ENCODE results near the gene OR52M1. TPM values are rescaled to one million over a fixed set of nuclear protein-coding genes. Genes with fewer than 3 reads are reported as not detected.

OR52M1 gene
- total RNA-seq, 1 donor from 2014 or later: not detected

GRCh38 chr11:4565371-4565770, 20.4 kb downstream of the OR52M1 start:
- no peak for DNase-seq (ENCODE audit: low read depth)

GRCh38 chr11:4569075-4569474, 24.1 kb downstream of the OR52M1 start:
- DNase-seq (ENCODE audit: low read depth): no peak

GRCh38 chr11:4576880-4577279, 31.9 kb downstream of the OR52M1 start:
- DNase-seq (ENCODE audit: low read depth): no peak

- no peak for DNase-seq (ENCODE audit: low read depth)
Observed at GRCh38 chr11:4577761-4578160, 32.8 kb downstream of the OR52M1 start.

- no peak for DNase-seq (ENCODE audit: low read depth)
Observed at GRCh38 chr11:4578624-4579023, 33.6 kb downstream of the OR52M1 start.

- DNase-seq (ENCODE audit: low read depth): no peak
Observed at GRCh38 chr11:4580124-4580523, 35.1 kb downstream of the OR52M1 start.

GRCh38 chr11:4581443-4581842, 36.5 kb downstream of the OR52M1 start, which contains the start of gene OR52I2:
OR52I2 (plus strand) TSS chr11:4581743.
- no peak for DNase-seq (ENCODE audit: low read depth)

GRCh38 chr11:4589017-4589416, 44.0 kb downstream of the OR52M1 start:
- DNase-seq (ENCODE audit: low read depth): no peak

- no peak for DNase-seq (ENCODE audit: low read depth)
Observed at GRCh38 chr11:4593739-4594138, 48.7 kb downstream of the OR52M1 start, which contains the start of gene OR52I1. OR52I1 (plus strand) TSS chr11:4594039; CDS start chr11:4594039, 0 bp downstream.

Other genes starting within 250 kb of the OR52M1 start
- not detected in 2 replicates for gene OR52B4, start 176.8 kb upstream of the OR52M1 start, total RNA-seq
- gene TRIM21, start 151.5 kb upstream of the OR52M1 start, total RNA-seq: 7.0 and 8.1 TPM in 2 replicates
- gene OR52K2, start 95.9 kb upstream of the OR52M1 start, total RNA-seq: not detected in 2 replicates
- not detected in 2 replicates for gene OR52K1, start 62.5 kb upstream of the OR52M1 start, total RNA-seq
- gene OR52I2, start 36.6 kb downstream of the OR52M1 start, total RNA-seq: not detected in 2 replicates
- gene OR52I1, start 48.8 kb downstream of the OR52M1 start, total RNA-seq: not detected in 2 replicates
- gene TRIM68, start 63.0 kb downstream of the OR52M1 start, total RNA-seq: 9.8 and 12.5 TPM in 2 replicates
- gene OR51D1, start 92.3 kb downstream of the OR52M1 start, total RNA-seq: not detected in 2 replicates
- gene OR51E1, start 98.8 kb downstream of the OR52M1 start, total RNA-seq: not detected in 2 replicates
- gene OR51E2, start 152.7 kb downstream of the OR52M1 start, total RNA-seq: not detected in 2 replicates
- gene MMP26, start 159.6 kb downstream of the OR52M1 start, total RNA-seq: not detected in 2 replicates
- not detected in 2 replicates for gene OR51F1, start 224.7 kb downstream of the OR52M1 start, total RNA-seq